Activated CD4-positive, alpha-beta T cell treated with anti-CD3 and anti-CD28 coated beads, Interleukin-2, amount 50 U/mL, for 4 hours (primary cell): ENCODE results near the gene PCNT.
"Not testable (repeated sequence)": the region's sequence is repeated elsewhere in the genome, so short reads cannot be mapped to it uniquely, and the experiment has no call there.

ENCODE experiments used
- DNase-seq, 2 experiments: peaks; one replicate each; pipeline ENCODE4 v3.0.0-alpha.2; 2020

PCNT gene

GRCh38 chr21:46357684-46358425 is 33.9 kb downstream of the PCNT start:
- DNase-seq = no peak

- DNase-seq = no peak
These were observed 37.2 kb downstream of the PCNT start for GRCh38 chr21:46361176-46361575.

- DNase-seq = no peak
These were observed 38.0 kb downstream of the PCNT start for GRCh38 chr21:46361935-46362334.

- no peak for DNase-seq
These were observed 39.0 kb downstream of the PCNT start for GRCh38 chr21:46362946-46363345.

GRCh38 chr21:46363698-46364097 is 39.7 kb downstream of the PCNT start:
- no peak for DNase-seq

GRCh38 chr21:46366091-46366490 is 42.1 kb downstream of the PCNT start:
- DNase-seq = no peak

GRCh38 chr21:46366561-46366960 is 42.6 kb downstream of the PCNT start:
- no peak for DNase-seq

- no peak for DNase-seq
These were observed 43.0 kb downstream of the PCNT start for GRCh38 chr21:46366966-46367365.

- DNase-seq = peak in 1 of 2 experiments; percentile 5
These were observed 44.8 kb downstream of the PCNT start for GRCh38 chr21:46368533-46369285.

- no peak for DNase-seq
These were observed 45.7 kb downstream of the PCNT start for GRCh38 chr21:46369520-46370235.

- no peak for DNase-seq
These were observed 47.5 kb downstream of the PCNT start for GRCh38 chr21:46371204-46372013.

- DNase-seq = no peak
These were observed 48.1 kb downstream of the PCNT start for GRCh38 chr21:46372014-46372485.

GRCh38 chr21:46372947-46373346 is 49.0 kb downstream of the PCNT start:
- DNase-seq = not testable (repeated sequence)

- no peak for DNase-seq
These were observed 50.9 kb downstream of the PCNT start for GRCh38 chr21:46374761-46375389.

- DNase-seq = no peak
These were observed 51.7 kb downstream of the PCNT start for GRCh38 chr21:46375560-46376230.

- DNase-seq = no peak
These were observed 52.3 kb downstream of the PCNT start for GRCh38 chr21:46376231-46376628.

GRCh38 chr21:46376856-46377453 is 53.0 kb downstream of the PCNT start:
- no peak for DNase-seq

- no peak for DNase-seq
These were observed 53.8 kb downstream of the PCNT start for GRCh38 chr21:46377789-46378188.

GRCh38 chr21:46379105-46379504 is 55.1 kb downstream of the PCNT start:
- no peak for DNase-seq

GRCh38 chr21:46379691-46380090 is 55.7 kb downstream of the PCNT start:
- DNase-seq = no peak

GRCh38 chr21:46381541-46381940 is 57.6 kb downstream of the PCNT start:
- no peak for DNase-seq
